Cardiac fibroblast (primary cell): ENCODE results near the gene PER1.
"Not testable (repeated sequence)": the region's sequence is repeated elsewhere in the genome, so short reads cannot be mapped to it uniquely, and the experiment has no call there.

ENCODE experiments used
- DNase-seq, 2 donors: peaks; one replicate each; pipeline versions ENCODE4 v3.0.0 to v3.0.0-alpha.2; 2010; ENCODE audit warnings: low read depth in 2 of 2
- H3K4me3 ChIP-seq, 2 donors: replicated peaks in 1 of 2; 1 replicate in 1 of 2; 2 replicates in 1 of 2; pipeline ENCODE4 v1.5.1; 2011; ENCODE audit warnings: low read depth in 2 of 2, low read length in 2 of 2, mild to moderate bottlenecking in 2 of 2, moderate library complexity in 1 of 2
- TF ChIP-seq, protein P1 (sequence below): IDR thresholded peaks from one replicate; pipeline ENCODE4 v1.5.1; 2011; ENCODE audit warnings: low read depth, mild to moderate bottlenecking, low read length, inconsistent platforms

PER1 gene

DNA sequence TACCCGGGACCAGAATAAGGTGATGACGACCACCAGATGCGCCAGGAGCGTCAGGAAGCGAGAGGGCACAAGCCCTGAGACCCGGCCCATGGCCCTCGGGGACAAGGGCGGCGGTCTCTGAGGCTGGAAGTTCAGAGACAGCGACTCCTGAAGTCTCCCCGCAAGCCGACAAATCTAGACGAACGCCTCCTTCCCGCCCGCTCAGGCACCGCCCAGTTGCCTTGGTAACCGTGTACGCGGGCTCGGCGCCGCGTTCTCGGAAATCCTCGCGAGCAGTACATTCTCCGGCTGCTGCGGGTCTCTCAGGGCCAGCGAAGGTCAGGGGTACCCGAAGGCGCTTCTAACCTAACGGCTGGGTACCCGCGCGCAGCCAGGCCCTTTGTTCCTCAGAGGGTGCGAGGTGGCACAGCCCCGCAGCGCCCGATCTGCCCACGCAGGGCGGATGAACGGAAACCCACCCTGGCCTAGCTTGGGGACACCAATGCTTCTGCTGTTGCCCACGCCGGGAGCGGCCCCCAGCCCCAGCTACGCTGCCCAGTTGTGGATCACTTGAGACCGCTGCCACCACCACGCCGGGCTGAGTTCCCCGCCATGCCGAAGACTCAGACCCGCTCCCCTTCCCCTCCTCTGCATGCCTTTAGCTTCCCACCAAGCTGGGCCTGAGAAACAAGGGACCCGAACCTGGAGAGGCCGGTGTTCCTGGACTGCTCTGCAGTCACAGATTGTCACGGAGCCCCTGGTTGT lies 24.2 kb upstream of the PER1 start, which contains the start of gene TMEM107:
Gene TMEM107, minus strand, starts transcription at position 184 of the 744 bp plus-strand sequence. Its CDS starts 94 bp downstream, at position 90.
- TF ChIP-seq, protein P1, sequence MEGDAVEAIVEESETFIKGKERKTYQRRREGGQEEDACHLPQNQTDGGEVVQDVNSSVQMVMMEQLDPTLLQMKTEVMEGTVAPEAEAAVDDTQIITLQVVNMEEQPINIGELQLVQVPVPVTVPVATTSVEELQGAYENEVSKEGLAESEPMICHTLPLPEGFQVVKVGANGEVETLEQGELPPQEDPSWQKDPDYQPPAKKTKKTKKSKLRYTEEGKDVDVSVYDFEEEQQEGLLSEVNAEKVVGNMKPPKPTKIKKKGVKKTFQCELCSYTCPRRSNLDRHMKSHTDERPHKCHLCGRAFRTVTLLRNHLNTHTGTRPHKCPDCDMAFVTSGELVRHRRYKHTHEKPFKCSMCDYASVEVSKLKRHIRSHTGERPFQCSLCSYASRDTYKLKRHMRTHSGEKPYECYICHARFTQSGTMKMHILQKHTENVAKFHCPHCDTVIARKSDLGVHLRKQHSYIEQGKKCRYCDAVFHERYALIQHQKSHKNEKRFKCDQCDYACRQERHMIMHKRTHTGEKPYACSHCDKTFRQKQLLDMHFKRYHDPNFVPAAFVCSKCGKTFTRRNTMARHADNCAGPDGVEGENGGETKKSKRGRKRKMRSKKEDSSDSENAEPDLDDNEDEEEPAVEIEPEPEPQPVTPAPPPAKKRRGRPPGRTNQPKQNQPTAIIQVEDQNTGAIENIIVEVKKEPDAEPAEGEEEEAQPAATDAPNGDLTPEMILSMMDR = no peak
- peak; percentile 82 to 84 for DNase-seq
- peak within 1 kb of the TSS; percentile 59 to 76 for H3K4me3 ChIP-seq

DNA sequence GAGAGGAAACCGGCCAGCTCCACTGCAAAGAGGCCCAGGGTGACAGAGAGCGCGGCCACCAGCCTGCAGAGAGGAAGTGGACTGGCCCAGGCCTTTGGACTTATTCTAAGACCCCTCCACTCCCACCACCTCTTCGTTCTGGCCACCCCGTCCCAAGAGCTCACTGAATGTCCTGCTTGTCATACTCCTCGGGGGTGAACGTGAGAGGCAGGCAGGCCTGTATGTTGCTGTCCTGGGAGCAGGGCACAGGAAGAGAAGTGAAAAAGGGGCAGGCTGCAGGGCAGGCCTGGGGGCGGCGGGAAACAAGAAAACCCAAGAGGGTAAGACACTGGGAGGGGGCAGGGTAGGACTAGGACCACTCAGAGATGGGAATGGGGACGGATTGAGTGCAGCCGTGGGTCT lies 23.6 kb upstream of the PER1 start:
- peak in 1 of 2 donors; percentile 23 for DNase-seq
- TF ChIP-seq, protein P1 = no peak
- H3K4me3 ChIP-seq = peak overlapping the region; percentile 59 to 76

GRCh38 chr17:8173871-8174322 lies 21.7 kb upstream of the PER1 start:
- peak in 1 of 2 donors; percentile 55 for DNase-seq
- H3K4me3 ChIP-seq = peak overlapping the region; percentile 46 to 47
- TF ChIP-seq, protein P1 = no peak

- DNase-seq = peak; percentile 98 to 99
- H3K4me3 ChIP-seq = peak overlapping the region; percentile 46 to 47
- TF ChIP-seq, protein P1 = no peak
Measured at GRCh38 chr17:8173056-8173870, 21.1 kb upstream of the PER1 start.

- DNase-seq, H3K4me3 ChIP-seq: not testable (repeated sequence)
Measured at GRCh38 chr17:8170186-8170585, 18.0 kb upstream of the PER1 start.

DNA sequence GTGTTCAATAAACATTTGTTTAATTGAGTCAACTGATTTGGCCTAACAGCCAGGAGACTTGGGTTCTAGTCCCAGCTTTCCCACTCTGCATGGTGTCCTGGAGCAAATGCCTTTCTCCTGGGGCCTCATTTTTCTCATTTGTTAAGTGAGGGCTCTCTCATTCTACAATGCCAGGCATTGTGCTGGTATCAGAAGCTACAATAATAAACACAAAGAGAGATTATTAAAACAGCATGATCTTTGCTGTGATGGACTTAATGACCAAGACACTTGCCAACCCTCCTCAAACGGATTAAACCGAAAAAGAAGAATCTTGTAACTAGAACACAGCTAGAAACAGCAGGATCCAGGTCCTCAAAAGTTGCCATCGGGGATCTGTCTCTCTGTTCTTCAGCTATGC lies 15.3 kb upstream of the PER1 start:
- DNase-seq = no peak
- H3K4me3 ChIP-seq = no peak overlapping the region
- TF ChIP-seq, protein P1 = no peak

DNA sequence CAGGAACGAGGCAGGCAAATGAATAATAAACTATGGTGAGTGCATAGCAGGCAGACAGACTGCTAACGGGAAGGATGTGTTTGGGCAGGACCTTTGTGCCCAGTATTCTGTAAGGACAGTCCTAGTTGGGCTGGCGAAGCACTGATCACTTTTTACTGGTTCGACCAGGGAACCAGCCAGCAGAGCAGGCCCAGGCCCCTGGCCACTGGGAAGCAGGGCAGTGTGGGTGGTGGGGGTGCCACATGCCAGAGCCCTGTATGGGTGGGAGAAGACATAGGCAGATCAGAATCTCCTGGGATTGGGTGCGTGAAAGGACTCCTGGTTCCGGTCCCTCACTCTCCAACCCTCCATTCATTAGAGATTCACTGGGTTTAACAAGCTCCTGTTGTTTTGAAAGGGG lies 14.5 kb upstream of the PER1 start:
- TF ChIP-seq, protein P1 = no peak
- DNase-seq = no peak
- no peak overlapping the region for H3K4me3 ChIP-seq
